ENCODE results near the gene TAF13.

The TAF13 gene

DNA sequence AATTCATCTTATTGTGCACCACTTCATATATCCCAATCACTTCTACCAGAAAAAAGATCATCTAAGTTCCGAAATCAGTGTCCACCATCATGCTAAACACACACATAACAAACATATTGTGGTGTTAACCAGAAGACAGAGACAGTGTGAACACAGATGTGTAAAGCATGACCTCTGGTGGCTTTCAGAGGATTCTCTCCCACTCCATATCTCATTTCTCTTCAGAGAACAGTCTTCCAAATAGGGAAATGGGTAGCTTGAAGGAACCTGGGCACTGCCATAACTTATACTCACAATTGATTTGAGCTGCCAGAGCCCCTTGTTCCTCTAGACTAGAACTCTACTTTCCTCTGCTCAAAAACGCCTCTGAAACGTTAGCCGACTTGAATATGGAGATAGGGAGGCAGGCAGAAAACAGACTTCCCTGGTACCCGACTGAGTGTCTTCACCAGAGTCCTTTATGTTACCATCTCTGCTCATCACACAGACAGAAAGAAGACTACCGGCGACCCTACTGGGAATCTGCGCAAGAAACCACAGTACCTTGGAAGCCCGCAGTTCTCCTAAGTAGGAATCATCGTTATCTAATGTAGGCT is 36.4 kb upstream of the TAF13 start:
- Histone ChIP-seq H3K27me3 (ENCODE audit: low read depth, low read length) (peaks cover 7% of the 10 kb centered on the region), H3K4me2 (ENCODE audit: low read length) (peak overlapping the region; percentile 92), H3K9me3 (ENCODE audit: insufficient read depth, low read length) (no peaks in the 10 kb centered on the region), H3K4me1 (ENCODE audit: low read length) (no peaks in the 10 kb centered on the region; the same call in 1 of the 2 replicates), H3K27ac (ENCODE audit: low read length) (no peak overlapping the region), H3K9ac (ENCODE audit: low read length) (peak overlapping the region; percentile 16; the same call in 1 of the 2 replicates), H2AFZ (ENCODE audit: low read depth, low read length) (peak overlapping the region; percentile 27; the same call in 1 of the 2 replicates), H3K36me3 (replicated peaks; ENCODE audit: low read depth, low read length) (no peaks in the 10 kb centered on the region), H3K4me3 (ENCODE audit: low read length) (peak overlapping the region; percentile 77), H3K79me2 (ENCODE audit: low read length) (no peaks in the 10 kb centered on the region), H4K20me1 (ENCODE audit: insufficient read depth, low read length) (no peaks in the 10 kb centered on the region)
- TF ChIP-seq CTCF (IDR thresholded peaks at IDR 0.05; ENCODE audit: low read depth, low read length): peak; percentile 54
- no peak for TF ChIP-seq EZH2phosphoT487 (IDR thresholded peaks at IDR 0.05; ENCODE audit: low read depth)

DNA sequence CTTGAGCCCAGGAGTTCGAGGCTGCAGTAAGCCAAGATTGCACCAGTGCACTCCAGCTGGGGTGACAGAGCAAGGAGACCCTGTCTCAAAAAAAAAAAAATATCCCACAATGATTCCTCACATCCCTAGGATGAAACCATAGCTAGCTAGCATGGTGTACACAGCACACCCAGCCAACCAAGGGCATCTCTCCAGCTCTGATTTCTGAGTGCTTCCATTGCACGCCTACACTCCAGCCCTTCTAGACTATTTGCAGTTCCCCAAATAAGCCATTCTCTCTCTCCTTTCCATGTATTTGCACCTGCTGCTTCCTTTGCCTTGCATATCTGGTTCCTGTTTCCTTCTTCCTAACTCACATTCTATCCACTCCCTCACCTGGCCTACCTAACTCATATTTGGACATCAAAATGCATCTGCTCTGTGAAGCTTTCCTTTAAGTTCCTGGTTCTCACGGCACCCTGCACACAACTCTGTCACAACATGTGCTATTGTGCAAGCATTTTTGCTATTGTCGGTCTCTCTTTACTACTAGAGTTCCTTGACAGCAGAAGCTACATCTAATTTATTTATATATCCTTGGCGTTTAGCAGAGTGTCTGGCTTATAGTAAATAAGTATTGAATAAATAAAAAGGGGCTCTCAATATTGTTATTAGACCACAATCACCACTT is 35.7 kb upstream of the TAF13 start:
- H4K20me1 ChIP-seq (ENCODE audit: insufficient read depth, low read length): no peaks in the 10 kb centered on the region
- H3K4me1 ChIP-seq (ENCODE audit: low read length): no peaks in the 10 kb centered on the region; the same call in 1 of the 2 replicates
- peak overlapping the region; percentile 92 for H3K4me2 ChIP-seq (ENCODE audit: low read length)

DNA sequence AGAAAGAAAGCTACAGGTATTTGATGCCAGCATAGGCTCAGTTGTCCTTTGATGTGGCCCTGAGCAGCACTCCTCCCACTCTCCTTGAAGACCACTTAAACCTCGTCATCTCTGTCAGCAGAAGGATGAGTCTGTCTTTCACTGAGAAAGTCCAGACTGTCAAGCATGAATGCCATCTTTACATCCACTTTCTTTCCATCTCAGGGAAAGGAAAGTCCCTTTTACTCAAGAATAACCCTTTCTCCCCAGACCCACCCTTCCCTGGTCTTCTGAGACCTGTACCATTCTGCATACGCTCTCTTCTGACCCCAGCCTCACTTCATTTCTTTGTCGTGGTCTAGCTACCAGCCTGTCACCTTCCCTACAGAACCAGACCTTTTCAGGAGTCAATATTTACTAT is 34.1 kb upstream of the TAF13 start:
- H4K20me1 ChIP-seq (ENCODE audit: insufficient read depth, low read length): no peaks in the 10 kb centered on the region
- TF ChIP-seq CTCF (IDR thresholded peaks at IDR 0.05; ENCODE audit: low read depth, low read length) (no peak), EZH2phosphoT487 (IDR thresholded peaks at IDR 0.05; ENCODE audit: low read depth) (no peak)
- H3K4me3 ChIP-seq (ENCODE audit: low read length): no peak overlapping the region
- H3K27me3 ChIP-seq (ENCODE audit: low read depth, low read length): peaks cover 7% of the 10 kb centered on the region
- H3K4me1 ChIP-seq (ENCODE audit: low read length): no peaks in the 10 kb centered on the region; the same call in 1 of the 2 replicates
- H3K27ac ChIP-seq (ENCODE audit: low read length): no peak overlapping the region
- H3K36me3 ChIP-seq (replicated peaks; ENCODE audit: low read depth, low read length): no peaks in the 10 kb centered on the region
- no peak overlapping the region for H3K4me2 ChIP-seq (ENCODE audit: low read length)
- H3K9ac ChIP-seq (ENCODE audit: low read length): no peak overlapping the region
- H3K79me2 ChIP-seq (ENCODE audit: low read length): no peaks in the 10 kb centered on the region
- no peaks in the 10 kb centered on the region for H3K9me3 ChIP-seq (ENCODE audit: insufficient read depth, low read length)
- no peak overlapping the region for H2AFZ ChIP-seq (ENCODE audit: low read depth, low read length)

More for the DNA sequence above, 35.7 kb upstream of the TAF13 start:
- Histone ChIP-seq H3K9me3 (ENCODE audit: insufficient read depth, low read length) (no peaks in the 10 kb centered on the region), H3K36me3 (replicated peaks; ENCODE audit: low read depth, low read length) (no peaks in the 10 kb centered on the region), H3K27me3 (ENCODE audit: low read depth, low read length) (peaks cover 7% of the 10 kb centered on the region), H3K4me3 (ENCODE audit: low read length) (no peak overlapping the region; the same call in 1 of the 2 replicates), H2AFZ (ENCODE audit: low read depth, low read length) (no peak overlapping the region), H3K9ac (ENCODE audit: low read length) (no peak overlapping the region), H3K27ac (ENCODE audit: low read length) (no peak overlapping the region), H3K79me2 (ENCODE audit: low read length) (no peaks in the 10 kb centered on the region)
- no peak for TF ChIP-seq EZH2phosphoT487 (IDR thresholded peaks at IDR 0.05; ENCODE audit: low read depth)
- TF ChIP-seq CTCF (IDR thresholded peaks at IDR 0.05; ENCODE audit: low read depth, low read length): no peak

GRCh38 chr1:109107785-109108184 is 32.0 kb upstream of the TAF13 start:
- no peaks in the 10 kb centered on the region for H4K20me1 ChIP-seq (ENCODE audit: insufficient read depth, low read length)
- no peaks in the 10 kb centered on the region for H3K36me3 ChIP-seq (replicated peaks; ENCODE audit: low read depth, low read length)
- H3K4me3 ChIP-seq (ENCODE audit: low read length): no peak overlapping the region
- no peak overlapping the region for H3K4me2 ChIP-seq (ENCODE audit: low read length)
- no peaks in the 10 kb centered on the region for H3K79me2 ChIP-seq (ENCODE audit: low read length)
- H2AFZ ChIP-seq (ENCODE audit: low read depth, low read length): no peak overlapping the region
- H3K27me3 ChIP-seq (ENCODE audit: low read depth, low read length): peaks cover 3% of the 10 kb centered on the region
- H3K9me3 ChIP-seq (ENCODE audit: insufficient read depth, low read length): no peaks in the 10 kb centered on the region
- H3K9ac ChIP-seq (ENCODE audit: low read length): no peak overlapping the region
- H3K4me1 ChIP-seq (ENCODE audit: low read length): no peaks in the 10 kb centered on the region; the same call in 1 of the 2 replicates
- no peak for TF ChIP-seq EZH2phosphoT487 (IDR thresholded peaks at IDR 0.05; ENCODE audit: low read depth)
- TF ChIP-seq CTCF (IDR thresholded peaks at IDR 0.05; ENCODE audit: low read depth, low read length): no peak
- no peak overlapping the region for H3K27ac ChIP-seq (ENCODE audit: low read length)

Data from OCI-LY3 (cell line).